TTC549 (cell line): ENCODE data around the gene ACLY.
"Not testable (repeated sequence)": the region's sequence is repeated elsewhere in the genome, so short reads cannot be mapped to it uniquely, and the experiment has no call there.

ENCODE experiments used
- FAIRE-seq: peaks from 2 replicates; lab custom pipeline; 2012; peaks lifted over from hg19 to GRCh38; lab: Jason Lieb, UNC

ACLY gene

GRCh38 chr17:41829961-41830360 lies 88.8 kb downstream of the ACLY start:
- FAIRE-seq: not testable (repeated sequence)

- FAIRE-seq: no peak
Observed at GRCh38 chr17:41825175-41825845, 93.4 kb downstream of the ACLY start.

DNA sequence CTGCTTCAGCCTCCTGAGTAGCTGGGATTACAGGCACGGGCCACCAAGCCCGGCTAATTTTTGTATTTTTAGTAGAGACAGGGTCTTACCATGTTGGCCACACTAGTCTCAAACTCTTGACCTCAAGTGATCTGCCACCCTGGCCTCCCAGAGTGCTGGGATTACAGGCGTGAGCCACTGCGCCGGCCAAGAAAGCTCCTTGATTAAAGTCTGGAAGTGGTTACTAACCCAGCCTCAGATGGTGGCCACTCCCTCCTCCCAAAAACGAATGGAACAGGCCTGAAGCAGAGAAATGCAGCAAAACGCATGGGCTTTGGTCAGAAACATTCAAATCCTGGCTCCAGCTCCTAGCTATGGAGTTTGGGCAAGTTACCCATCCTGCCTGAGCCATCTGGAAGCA lies 94.7 kb downstream of the ACLY start:
- no peak for FAIRE-seq

GRCh38 chr17:41823580-41823979 lies 95.2 kb downstream of the ACLY start:
- no peak for FAIRE-seq

DNA sequence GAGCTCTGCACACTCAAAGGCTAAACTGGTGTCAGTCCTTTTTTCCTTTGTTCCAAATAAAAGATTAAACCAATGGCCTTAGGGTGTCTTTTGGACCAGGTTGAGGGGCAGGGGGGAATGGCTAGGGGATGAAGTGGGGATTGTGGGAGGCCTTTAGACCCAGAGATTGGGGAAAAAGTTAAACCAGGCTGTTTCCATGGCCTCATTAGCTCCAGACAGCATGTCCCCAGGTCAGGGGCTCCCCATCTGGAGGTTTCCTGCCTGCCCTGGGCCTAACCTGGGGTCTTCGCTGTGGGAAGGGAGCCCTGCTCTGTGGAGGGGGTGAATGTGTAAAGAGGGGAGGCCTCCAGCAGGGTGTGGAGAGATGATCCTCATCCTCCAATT lies 95.6 kb downstream of the ACLY start:
- no peak for FAIRE-seq

- no peak for FAIRE-seq
Observed at GRCh38 chr17:41822216-41823140, 96.3 kb downstream of the ACLY start.

- FAIRE-seq: no peak
Observed at GRCh38 chr17:41821776-41822175, 97.0 kb downstream of the ACLY start.

GRCh38 chr17:41818024-41818423 lies 100.7 kb downstream of the ACLY start:
- no peak for FAIRE-seq
